ENCODE results near the gene HTT-AS.

Gene HTT-AS

GRCh38 chr4:3021627-3022026 is 52.7 kb downstream of the HTT-AS start:
- ChIA-PET POLR2A (no interaction called here), CTCF (interaction anchor here (3.7 kb wide), 1 partner anchor 16 kb away, joined by 19 read pairs; no protein-coding TSS in a partner anchor)
- DNase-seq (ENCODE audit: extremely low spot score), result no peak
- no peak for TF ChIP-seq CTCF (IDR thresholded peaks at IDR 0.05; ENCODE audit: control extremely low read depth, extremely low read depth, low read depth, missing control alignments)

GRCh38 chr4:3021127-3021526 is 53.2 kb downstream of the HTT-AS start:
- ChIA-PET POLR2A (no interaction called here), CTCF (no interaction called here)
- DNase-seq (ENCODE audit: extremely low spot score), result no peak
- no peak for TF ChIP-seq CTCF (IDR thresholded peaks at IDR 0.05; ENCODE audit: control extremely low read depth, extremely low read depth, low read depth, missing control alignments)

GRCh38 chr4:3019145-3019846 is 55.0 kb downstream of the HTT-AS start:
- no peak for TF ChIP-seq CTCF (IDR thresholded peaks at IDR 0.05; ENCODE audit: control extremely low read depth, extremely low read depth, low read depth, missing control alignments)
- ChIA-PET CTCF (interaction anchor here (0.6 to 1.2 kb wide), 3 partner anchors 10 to 19 kb away, joined by 3 read pairs; no protein-coding TSS in a partner anchor), POLR2A (no interaction called here)
- no peak for DNase-seq (ENCODE audit: extremely low spot score)

GRCh38 chr4:3017504-3017903 is 56.8 kb downstream of the HTT-AS start:
- ChIA-PET CTCF (interaction anchor here (1.2 kb wide), 1 partner anchor 15 kb away, joined by 4 read pairs; no protein-coding TSS in a partner anchor), POLR2A (no interaction called here)
- no peak for TF ChIP-seq CTCF (IDR thresholded peaks at IDR 0.05; ENCODE audit: control extremely low read depth, extremely low read depth, low read depth, missing control alignments)
- no peak for DNase-seq (ENCODE audit: extremely low spot score)

- no peak for TF ChIP-seq CTCF (IDR thresholded peaks at IDR 0.05; ENCODE audit: control extremely low read depth, extremely low read depth, low read depth, missing control alignments)
- no peak for DNase-seq (ENCODE audit: extremely low spot score)
- ChIA-PET POLR2A (no interaction called here), CTCF (interaction anchor here (1.2 kb wide), 1 partner anchor 16 kb away, joined by 4 read pairs; no protein-coding TSS in a partner anchor)
Observed at GRCh38 chr4:3016961-3017360, 57.4 kb downstream of the HTT-AS start.

- CTCF ChIA-PET, result interaction anchor here (0.9 to 3.1 kb wide), 8 partner anchors 10 to 58 kb away, joined by 3 to 12 read pairs (median 4); no protein-coding TSS in a partner anchor
- DNase-seq (ENCODE audit: extremely low spot score), result peak; percentile 78
- TF ChIP-seq CTCF (IDR thresholded peaks at IDR 0.05; ENCODE audit: control extremely low read depth, extremely low read depth, low read depth, missing control alignments), result no peak
- POLR2A ChIA-PET, result interaction anchor here (0.7 to 1.2 kb wide), 2 partner anchors 28 to 75 kb away, joined by 3 to 4 read pairs; no protein-coding TSS in a partner anchor
Observed at GRCh38 chr4:3013839-3014350, 60.4 kb downstream of the HTT-AS start.

All from GM10248 (cell line).